ENCODE data around the gene RIPOR3. TPM values are rescaled to one million over a fixed set of nuclear protein-coding genes. Genes with fewer than 3 reads are reported as not detected.

RIPOR3 gene
- total RNA-seq, 2 donors from 2014 or later: 0.46 to 1.4 TPM

DNA sequence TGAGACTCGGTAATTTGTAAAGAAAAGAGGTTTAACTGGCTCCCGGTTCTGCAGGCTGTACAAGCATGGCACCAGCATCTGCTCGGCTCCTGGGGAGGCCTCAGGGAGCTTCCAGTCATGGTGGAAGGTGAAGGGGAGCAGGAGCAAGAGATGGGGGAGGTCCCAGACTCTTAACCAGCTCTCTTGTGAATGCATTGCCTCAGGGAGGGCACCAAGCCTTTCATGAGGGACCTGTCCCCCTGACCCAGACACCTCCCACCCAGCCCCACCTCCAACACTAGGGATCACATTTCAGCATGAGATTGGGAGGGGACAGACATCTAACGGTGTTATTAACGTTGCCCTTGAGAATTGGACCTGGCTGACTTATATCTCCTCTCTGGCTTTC lies 112.6 kb downstream of the RIPOR3 start:
- Histone ChIP-seq H3K27me3 (ENCODE audit: control insufficient read depth, insufficient read depth, low read length, poor library complexity, severe bottlenecking) (no peaks in the 10 kb centered on the region), H3K9me3 (ENCODE audit: control insufficient read depth, low read length) (no peaks in the 10 kb centered on the region), H3K27ac (ENCODE audit: low read depth, low read length) (no peak overlapping the region), H3K36me3 (ENCODE audit: control insufficient read depth, insufficient read depth, low read length) (peaks cover 88% of the 10 kb centered on the region), H3K4me3 (ENCODE audit: low read length) (no peak overlapping the region), H3K4me1 (ENCODE audit: control insufficient read depth, insufficient read depth, low read length) (no peaks in the 10 kb centered on the region), H3K9ac (ENCODE audit: extremely low read depth, low read length, poor library complexity, severe bottlenecking) (no peak overlapping the region)
- WGBS, 2 experiments (ENCODE audit: insufficient coverage in 1 of 2, insufficient read length in 1 of 2): 94 to 95% methylated on average over 2 to 5 of the region's 5 CpGs
- H3K27ac Mint-ChIP-seq: no peak overlapping the region
- TF ChIP-seq, protein P1, sequence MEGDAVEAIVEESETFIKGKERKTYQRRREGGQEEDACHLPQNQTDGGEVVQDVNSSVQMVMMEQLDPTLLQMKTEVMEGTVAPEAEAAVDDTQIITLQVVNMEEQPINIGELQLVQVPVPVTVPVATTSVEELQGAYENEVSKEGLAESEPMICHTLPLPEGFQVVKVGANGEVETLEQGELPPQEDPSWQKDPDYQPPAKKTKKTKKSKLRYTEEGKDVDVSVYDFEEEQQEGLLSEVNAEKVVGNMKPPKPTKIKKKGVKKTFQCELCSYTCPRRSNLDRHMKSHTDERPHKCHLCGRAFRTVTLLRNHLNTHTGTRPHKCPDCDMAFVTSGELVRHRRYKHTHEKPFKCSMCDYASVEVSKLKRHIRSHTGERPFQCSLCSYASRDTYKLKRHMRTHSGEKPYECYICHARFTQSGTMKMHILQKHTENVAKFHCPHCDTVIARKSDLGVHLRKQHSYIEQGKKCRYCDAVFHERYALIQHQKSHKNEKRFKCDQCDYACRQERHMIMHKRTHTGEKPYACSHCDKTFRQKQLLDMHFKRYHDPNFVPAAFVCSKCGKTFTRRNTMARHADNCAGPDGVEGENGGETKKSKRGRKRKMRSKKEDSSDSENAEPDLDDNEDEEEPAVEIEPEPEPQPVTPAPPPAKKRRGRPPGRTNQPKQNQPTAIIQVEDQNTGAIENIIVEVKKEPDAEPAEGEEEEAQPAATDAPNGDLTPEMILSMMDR (conservative IDR thresholded peaks at IDR 0.05): no peak
- peaks cover 64% of the 10 kb centered on the region for H3K36me3 Mint-ChIP-seq (ENCODE audit: low read depth)
- no peaks in the 10 kb centered on the region for H3K9me3 Mint-ChIP-seq
- no peak overlapping the region for H3K4me3 Mint-ChIP-seq
- no peaks in the 10 kb centered on the region for H3K27me3 Mint-ChIP-seq (ENCODE audit: insufficient read depth)
- no peaks in the 10 kb centered on the region for H3K4me1 Mint-ChIP-seq
- no peak for DNase-seq

DNA sequence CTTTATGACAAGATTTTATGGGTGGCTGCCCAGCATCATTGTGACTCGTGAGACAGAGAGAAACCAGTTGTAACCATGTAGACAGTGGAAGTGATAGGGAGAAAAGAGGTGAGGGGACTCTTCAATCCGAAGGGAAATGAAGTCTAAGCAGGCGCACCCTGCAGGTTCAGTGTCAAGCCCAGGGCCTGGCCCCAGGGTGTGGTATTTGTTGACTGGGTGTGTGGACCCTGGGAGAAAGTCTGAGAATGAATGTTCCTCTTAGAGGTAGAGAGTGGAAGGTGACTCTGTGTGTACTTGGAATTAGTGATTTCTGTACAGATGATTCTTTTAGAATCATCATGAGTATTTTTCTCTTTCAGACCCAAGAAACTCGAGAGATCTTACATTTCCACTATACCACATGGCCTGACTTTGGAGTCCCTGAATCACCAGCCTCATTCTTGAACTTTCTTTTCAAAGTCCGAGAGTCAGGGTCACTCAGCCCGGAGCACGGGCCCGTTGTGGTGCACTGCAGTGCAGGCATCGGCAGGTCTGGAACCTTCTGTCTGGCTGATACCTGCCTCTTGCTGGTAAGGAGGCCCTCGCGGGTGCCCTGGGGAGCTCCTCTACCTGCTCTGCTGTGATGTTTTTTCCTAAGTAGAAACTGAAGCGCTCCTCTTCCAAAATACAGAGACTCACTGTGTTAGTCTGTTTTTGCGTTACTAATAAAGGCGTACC lies 113.1 kb downstream of the RIPOR3 start:
- H3K27me3 ChIP-seq (ENCODE audit: control insufficient read depth, insufficient read depth, low read length, poor library complexity, severe bottlenecking): no peaks in the 10 kb centered on the region
- H3K36me3 ChIP-seq (ENCODE audit: control insufficient read depth, insufficient read depth, low read length): peaks cover 83% of the 10 kb centered on the region
- DNase-seq: no peak
- no peaks in the 10 kb centered on the region for H3K9me3 Mint-ChIP-seq
- no peaks in the 10 kb centered on the region for H3K4me1 Mint-ChIP-seq
- H3K4me1 ChIP-seq (ENCODE audit: control insufficient read depth, insufficient read depth, low read length): no peaks in the 10 kb centered on the region
- H3K4me3 ChIP-seq (ENCODE audit: low read length): no peak overlapping the region
- no peak overlapping the region for H3K27ac ChIP-seq (ENCODE audit: low read depth, low read length)
- WGBS, 2 experiments (ENCODE audit: insufficient coverage in 1 of 2, insufficient read length in 1 of 2): 93 to 96% methylated on average over 12 to 14 of the region's 14 CpGs
- no peaks in the 10 kb centered on the region for H3K9me3 ChIP-seq (ENCODE audit: control insufficient read depth, low read length)
- TF ChIP-seq, protein P1 (conservative IDR thresholded peaks at IDR 0.05): no peak
- no peak overlapping the region for H3K27ac Mint-ChIP-seq
- H3K9ac ChIP-seq (ENCODE audit: extremely low read depth, low read length, poor library complexity, severe bottlenecking): no peak overlapping the region
- no peaks in the 10 kb centered on the region for H3K27me3 Mint-ChIP-seq (ENCODE audit: insufficient read depth)
- H3K4me3 Mint-ChIP-seq: no peak overlapping the region
- peaks cover 66% of the 10 kb centered on the region for H3K36me3 Mint-ChIP-seq (ENCODE audit: low read depth)

DNA sequence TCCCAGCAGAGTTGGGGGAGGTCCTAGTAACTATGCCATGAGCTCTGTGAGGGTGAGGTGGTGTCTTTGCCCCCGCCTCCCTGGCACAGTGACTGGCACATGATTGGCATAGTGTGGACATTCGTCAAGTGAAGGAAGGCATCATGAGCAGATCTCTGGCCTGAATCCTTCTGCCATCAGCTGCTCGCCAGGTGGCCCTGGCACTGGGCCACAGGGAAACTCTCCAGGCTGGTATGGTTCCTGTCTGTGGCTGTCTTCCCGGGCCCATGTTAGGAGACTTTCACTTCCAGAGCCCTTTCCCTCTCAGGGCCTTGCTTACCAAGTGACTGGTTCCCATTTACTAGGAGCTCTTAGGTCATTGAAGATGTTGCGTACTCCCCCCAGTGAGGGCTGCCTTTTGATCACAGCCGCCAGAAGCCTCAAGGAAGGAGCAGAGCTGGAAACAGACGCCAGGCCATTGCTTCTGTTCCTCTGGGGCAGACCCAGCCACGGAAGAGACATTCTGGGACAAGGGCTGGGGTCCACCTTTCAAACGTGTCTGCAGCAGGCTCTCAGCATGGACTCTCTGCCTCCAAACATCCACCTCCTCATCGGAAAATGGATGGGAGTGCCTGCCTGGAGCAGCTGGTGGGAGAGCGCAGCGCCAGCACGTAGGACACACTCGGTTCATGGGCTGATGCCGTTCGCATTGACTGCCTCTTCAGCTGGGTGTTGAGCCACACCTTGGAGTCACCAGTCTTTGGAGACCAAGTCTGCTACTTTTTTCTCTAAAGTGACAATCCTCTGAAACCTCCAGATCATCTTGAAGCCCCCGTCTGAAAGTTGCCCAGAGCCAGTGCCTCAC lies 113.9 kb downstream of the RIPOR3 start:
- Mint-ChIP-seq H3K4me1 (peaks cover 3% of the 10 kb centered on the region), H3K9me3 (no peaks in the 10 kb centered on the region), H3K27ac (no peak overlapping the region), H3K36me3 (ENCODE audit: low read depth) (peaks cover 63% of the 10 kb centered on the region), H3K4me3 (no peak overlapping the region), H3K27me3 (ENCODE audit: insufficient read depth) (no peaks in the 10 kb centered on the region)
- H3K4me3 ChIP-seq (ENCODE audit: low read length): no peak overlapping the region
- H3K9ac ChIP-seq (ENCODE audit: extremely low read depth, low read length, poor library complexity, severe bottlenecking): no peak overlapping the region
- 94 to 95% methylated on average over 15 to 17 of the region's 17 CpGs for WGBS, 2 experiments (ENCODE audit: insufficient coverage in 1 of 2, insufficient read length in 1 of 2)
- no peak for DNase-seq
- no peaks in the 10 kb centered on the region for H3K9me3 ChIP-seq (ENCODE audit: control insufficient read depth, low read length)
- TF ChIP-seq, protein P1 (conservative IDR thresholded peaks at IDR 0.05): no peak
- H3K4me1 ChIP-seq (ENCODE audit: control insufficient read depth, insufficient read depth, low read length): no peaks in the 10 kb centered on the region
- H3K36me3 ChIP-seq (ENCODE audit: control insufficient read depth, insufficient read depth, low read length): peaks cover 74% of the 10 kb centered on the region
- H3K27ac ChIP-seq (ENCODE audit: low read depth, low read length): no peak overlapping the region
- no peaks in the 10 kb centered on the region for H3K27me3 ChIP-seq (ENCODE audit: control insufficient read depth, insufficient read depth, low read length, poor library complexity, severe bottlenecking)
